Measurements from ENCODE around the gene PALMD.

DNA sequence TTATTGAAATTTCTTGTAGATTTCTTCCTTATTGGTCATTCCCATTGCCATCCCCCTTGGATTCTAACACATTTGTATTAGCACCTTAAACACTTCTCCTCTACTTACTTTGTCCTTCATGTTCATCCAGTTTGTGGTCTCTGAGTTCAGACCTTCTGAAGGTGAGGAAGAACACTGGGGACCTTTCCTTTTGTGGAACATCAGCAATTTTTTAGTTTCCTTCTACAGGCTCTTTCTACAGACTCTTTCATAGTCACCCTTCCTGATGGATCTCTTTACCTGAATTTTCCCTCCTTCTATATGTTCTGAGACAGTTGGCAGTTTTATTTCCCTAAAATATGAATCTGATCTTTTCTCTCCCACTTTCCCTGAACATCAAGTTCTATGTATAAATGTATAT is 4.4 kb upstream of the PALMD start:
- TF ChIP-seq, protein P1, sequence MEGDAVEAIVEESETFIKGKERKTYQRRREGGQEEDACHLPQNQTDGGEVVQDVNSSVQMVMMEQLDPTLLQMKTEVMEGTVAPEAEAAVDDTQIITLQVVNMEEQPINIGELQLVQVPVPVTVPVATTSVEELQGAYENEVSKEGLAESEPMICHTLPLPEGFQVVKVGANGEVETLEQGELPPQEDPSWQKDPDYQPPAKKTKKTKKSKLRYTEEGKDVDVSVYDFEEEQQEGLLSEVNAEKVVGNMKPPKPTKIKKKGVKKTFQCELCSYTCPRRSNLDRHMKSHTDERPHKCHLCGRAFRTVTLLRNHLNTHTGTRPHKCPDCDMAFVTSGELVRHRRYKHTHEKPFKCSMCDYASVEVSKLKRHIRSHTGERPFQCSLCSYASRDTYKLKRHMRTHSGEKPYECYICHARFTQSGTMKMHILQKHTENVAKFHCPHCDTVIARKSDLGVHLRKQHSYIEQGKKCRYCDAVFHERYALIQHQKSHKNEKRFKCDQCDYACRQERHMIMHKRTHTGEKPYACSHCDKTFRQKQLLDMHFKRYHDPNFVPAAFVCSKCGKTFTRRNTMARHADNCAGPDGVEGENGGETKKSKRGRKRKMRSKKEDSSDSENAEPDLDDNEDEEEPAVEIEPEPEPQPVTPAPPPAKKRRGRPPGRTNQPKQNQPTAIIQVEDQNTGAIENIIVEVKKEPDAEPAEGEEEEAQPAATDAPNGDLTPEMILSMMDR (IDR thresholded peaks at IDR 0.05) = no peak
- TF ChIP-seq ZFX (IDR thresholded peaks at IDR 0.05; ENCODE audit: borderline replicate concordance) = no peak
